Measurements from ENCODE around the gene LYAR. TPM values are rescaled to one million over a fixed set of nuclear protein-coding genes. Genes with fewer than 3 reads are reported as not detected.

LYAR gene
- 2.4 and 4.6 TPM in 2 replicates for polyA plus RNA-seq (2011; rRNA removed)
- polyA minus RNA-seq (2011; rRNA and poly(A)+ RNA removed): 0.90 and 1.1 TPM in 2 replicates

GRCh38 chr4:4289941-4290850 is at the start of gene LYAR, which contains the start of gene ZBTB49:
Gene LYAR (minus strand): TSS chr4:4290154. CDS start chr4:4283742, 6,412 bp downstream.
Gene ZBTB49 (plus strand): TSS chr4:4290251. CDS start chr4:4299946, 9,695 bp downstream.
- peak within 1 kb of the TSS; percentile 93 for H3K4me3 ChIP-seq (ENCODE audit: low read depth, low read length)
- no peaks in the 10 kb centered on the region for H3K27me3 ChIP-seq (ENCODE audit: control insufficient read depth, insufficient read depth, low read length)
- H3K36me3 ChIP-seq (ENCODE audit: control insufficient read depth, insufficient read depth, low read length): peaks cover 2% of the 10 kb centered on the region; the same call in 1 of the 2 replicates
- TF ChIP-seq CTCF (IDR thresholded peaks at IDR 0.05; ENCODE audit: insufficient read depth, low read depth, low read length): no peak
- ChIA-PET CTCF (no interaction called here), POLR2A (no interaction called here)
- peak; percentile 35 for DNase-seq (ENCODE audit: low read depth)

GRCh38 chr4:4339504-4340085 is 49.6 kb upstream of the LYAR start:
- Histone ChIP-seq H3K4me3 (ENCODE audit: low read depth, low read length) (no peak overlapping the region), H3K27me3 (ENCODE audit: control insufficient read depth, insufficient read depth, low read length) (peaks cover 6% of the 10 kb centered on the region), H3K36me3 (ENCODE audit: control insufficient read depth, insufficient read depth, low read length) (no peaks in the 10 kb centered on the region)
- ChIA-PET POLR2A (interaction anchor here (0.5 kb wide), 1 partner anchor 1645 kb away, joined by 7 read pairs; no protein-coding TSS in a partner anchor), CTCF (interaction anchor here (1.4 to 1.7 kb wide), 3 partner anchors 33 to 88 kb away, joined by 4 to 8 read pairs (median 7); no protein-coding TSS in a partner anchor)
- no peak for TF ChIP-seq CTCF (IDR thresholded peaks at IDR 0.05; ENCODE audit: insufficient read depth, low read depth, low read length)
- DNase-seq (ENCODE audit: low read depth): no peak

- DNase-seq (ENCODE audit: low read depth): no peak
- TF ChIP-seq CTCF (IDR thresholded peaks at IDR 0.05; ENCODE audit: insufficient read depth, low read depth, low read length): no peak
- ChIA-PET CTCF (interaction anchor here (1.0 to 3.1 kb wide), 5 partner anchors 34 to 90 kb away, joined by 3 to 14 read pairs (median 7); partner anchors contain the start of gene TMEM128), POLR2A (no interaction called here)
- Histone ChIP-seq H3K27me3 (ENCODE audit: control insufficient read depth, insufficient read depth, low read length) (peaks cover 6% of the 10 kb centered on the region), H3K4me3 (ENCODE audit: low read depth, low read length) (no peak overlapping the region), H3K36me3 (ENCODE audit: control insufficient read depth, insufficient read depth, low read length) (no peaks in the 10 kb centered on the region)
Observed at GRCh38 chr4:4338210-4339001, 48.5 kb upstream of the LYAR start.

GRCh38 chr4:4334798-4335520 is 45.0 kb upstream of the LYAR start:
- POLR2A ChIA-PET: no interaction called here
- peak; percentile 89 for TF ChIP-seq CTCF (IDR thresholded peaks at IDR 0.05; ENCODE audit: insufficient read depth, low read depth, low read length)
- Histone ChIP-seq H3K36me3 (ENCODE audit: control insufficient read depth, insufficient read depth, low read length) (no peaks in the 10 kb centered on the region), H3K4me3 (ENCODE audit: low read depth, low read length) (no peak overlapping the region), H3K27me3 (ENCODE audit: control insufficient read depth, insufficient read depth, low read length) (peaks cover 13% of the 10 kb centered on the region)
- DNase-seq (ENCODE audit: low read depth): no peak
- CTCF ChIA-PET: interaction anchor here (0.6 to 3.1 kb wide), 10 partner anchors 10 to 101 kb away, joined by 3 to 24 read pairs (median 4); partner anchors contain the start of gene TMEM128
